ENCODE data around the gene TTLL6. TPM values are rescaled to one million over a fixed set of nuclear protein-coding genes. Genes with fewer than 3 reads are reported as not detected.

Gene TTLL6
- total and polyA plus RNA-seq, 4 donors = 0.22 to 0.61 (median 0.31) TPM

GRCh38 chr17:48753794-48754499 is 63.1 kb downstream of the TTLL6 start:
- WGBS (ENCODE audit: insufficient coverage) = 4% methylated on average over 17 of the region's 22 CpGs
- no peaks in the 10 kb centered on the region for H3K9me3 ChIP-seq (ENCODE audit: control insufficient read depth, insufficient read depth, low read length)
- H3K4me3 ChIP-seq (ENCODE audit: low read depth, low read length) = no peak overlapping the region
- no peak overlapping the region for H3K27ac ChIP-seq (ENCODE audit: low read depth, low read length)
- DNase-seq (ENCODE audit: low read depth in 4 of 6, low spot score in 6 of 6) = no peak
- H3K4me1 ChIP-seq (ENCODE audit: control insufficient read depth, insufficient read depth, low read length) = peaks cover 17% of the 10 kb centered on the region
- peaks cover 97% of the 10 kb centered on the region for H3K27me3 ChIP-seq (ENCODE audit: control insufficient read depth, insufficient read depth, low read length)
- no peaks in the 10 kb centered on the region for H3K36me3 ChIP-seq (ENCODE audit: control insufficient read depth, insufficient read depth, low read length)

GRCh38 chr17:48752399-48753288 is 64.4 kb downstream of the TTLL6 start:
- no peak overlapping the region for H3K27ac ChIP-seq (ENCODE audit: low read depth, low read length)
- peaks cover 17% of the 10 kb centered on the region for H3K4me1 ChIP-seq (ENCODE audit: control insufficient read depth, insufficient read depth, low read length)
- no peak overlapping the region for H3K4me3 ChIP-seq (ENCODE audit: low read depth, low read length)
- 3% methylated on average over 37 of the region's 43 CpGs for WGBS (ENCODE audit: insufficient coverage)
- no peaks in the 10 kb centered on the region for H3K9me3 ChIP-seq (ENCODE audit: control insufficient read depth, insufficient read depth, low read length)
- DNase-seq (ENCODE audit: low read depth in 4 of 6, low spot score in 6 of 6) = no peak
- peaks cover 100% of the 10 kb centered on the region for H3K27me3 ChIP-seq (ENCODE audit: control insufficient read depth, insufficient read depth, low read length)
- H3K36me3 ChIP-seq (ENCODE audit: control insufficient read depth, insufficient read depth, low read length) = no peaks in the 10 kb centered on the region

DNA sequence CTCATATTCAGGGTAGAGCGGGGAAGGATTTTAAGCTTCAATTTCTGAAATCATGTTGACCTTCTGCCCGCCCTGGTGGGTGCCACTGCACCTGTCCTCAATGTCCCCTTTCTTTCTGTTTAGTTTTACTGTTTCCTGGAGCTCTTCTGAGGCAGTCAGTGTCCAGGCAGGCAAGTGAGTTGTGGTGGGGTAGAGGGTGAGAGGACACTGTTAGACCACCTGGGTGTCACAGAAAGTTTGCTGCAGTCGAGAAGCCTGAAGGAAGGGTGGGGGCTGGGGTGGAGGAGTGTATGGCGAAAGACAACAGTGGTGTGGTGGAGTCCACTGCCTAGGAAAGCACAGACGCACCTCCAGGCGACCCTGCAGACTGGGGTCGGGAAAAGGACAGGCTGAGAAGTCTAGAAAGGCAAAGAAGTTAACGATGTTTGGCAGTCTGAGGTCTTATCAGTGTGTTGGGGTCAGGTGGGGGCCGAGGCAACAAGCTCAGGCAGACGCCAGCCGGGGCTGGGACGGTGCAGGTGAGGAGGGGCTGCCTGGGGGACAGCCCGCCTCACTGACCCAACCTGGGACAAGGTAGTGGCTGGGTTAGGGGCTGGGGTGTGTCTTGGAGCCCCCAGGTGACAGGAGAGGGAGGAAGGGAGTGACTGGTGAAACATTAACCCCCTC is 65.2 kb downstream of the TTLL6 start:
- H3K4me1 ChIP-seq (ENCODE audit: control insufficient read depth, insufficient read depth, low read length) = peaks cover 17% of the 10 kb centered on the region
- H3K36me3 ChIP-seq (ENCODE audit: control insufficient read depth, insufficient read depth, low read length) = no peaks in the 10 kb centered on the region
- peaks cover 100% of the 10 kb centered on the region for H3K27me3 ChIP-seq (ENCODE audit: control insufficient read depth, insufficient read depth, low read length)
- H3K9me3 ChIP-seq (ENCODE audit: control insufficient read depth, insufficient read depth, low read length) = no peaks in the 10 kb centered on the region
- 2% methylated on average over 11 of the region's 13 CpGs for WGBS (ENCODE audit: insufficient coverage)
- no peak for DNase-seq (ENCODE audit: low read depth in 4 of 6, low spot score in 6 of 6)
- no peak overlapping the region for H3K27ac ChIP-seq (ENCODE audit: low read depth, low read length)
- no peak overlapping the region for H3K4me3 ChIP-seq (ENCODE audit: low read depth, low read length)

GRCh38 chr17:48751172-48751571 is 65.9 kb downstream of the TTLL6 start:
- no peak overlapping the region for H3K4me3 ChIP-seq (ENCODE audit: low read depth, low read length)
- H3K27me3 ChIP-seq (ENCODE audit: control insufficient read depth, insufficient read depth, low read length) = peaks cover 100% of the 10 kb centered on the region
- peaks cover 14% of the 10 kb centered on the region for H3K4me1 ChIP-seq (ENCODE audit: control insufficient read depth, insufficient read depth, low read length)
- no peaks in the 10 kb centered on the region for H3K36me3 ChIP-seq (ENCODE audit: control insufficient read depth, insufficient read depth, low read length)
- no peak overlapping the region for H3K27ac ChIP-seq (ENCODE audit: low read depth, low read length)
- 0% methylated on average over 3 of the region's 3 CpGs for WGBS (ENCODE audit: insufficient coverage)
- DNase-seq (ENCODE audit: low read depth in 4 of 6, low spot score in 6 of 6) = no peak
- H3K9me3 ChIP-seq (ENCODE audit: control insufficient read depth, insufficient read depth, low read length) = no peaks in the 10 kb centered on the region

DNA sequence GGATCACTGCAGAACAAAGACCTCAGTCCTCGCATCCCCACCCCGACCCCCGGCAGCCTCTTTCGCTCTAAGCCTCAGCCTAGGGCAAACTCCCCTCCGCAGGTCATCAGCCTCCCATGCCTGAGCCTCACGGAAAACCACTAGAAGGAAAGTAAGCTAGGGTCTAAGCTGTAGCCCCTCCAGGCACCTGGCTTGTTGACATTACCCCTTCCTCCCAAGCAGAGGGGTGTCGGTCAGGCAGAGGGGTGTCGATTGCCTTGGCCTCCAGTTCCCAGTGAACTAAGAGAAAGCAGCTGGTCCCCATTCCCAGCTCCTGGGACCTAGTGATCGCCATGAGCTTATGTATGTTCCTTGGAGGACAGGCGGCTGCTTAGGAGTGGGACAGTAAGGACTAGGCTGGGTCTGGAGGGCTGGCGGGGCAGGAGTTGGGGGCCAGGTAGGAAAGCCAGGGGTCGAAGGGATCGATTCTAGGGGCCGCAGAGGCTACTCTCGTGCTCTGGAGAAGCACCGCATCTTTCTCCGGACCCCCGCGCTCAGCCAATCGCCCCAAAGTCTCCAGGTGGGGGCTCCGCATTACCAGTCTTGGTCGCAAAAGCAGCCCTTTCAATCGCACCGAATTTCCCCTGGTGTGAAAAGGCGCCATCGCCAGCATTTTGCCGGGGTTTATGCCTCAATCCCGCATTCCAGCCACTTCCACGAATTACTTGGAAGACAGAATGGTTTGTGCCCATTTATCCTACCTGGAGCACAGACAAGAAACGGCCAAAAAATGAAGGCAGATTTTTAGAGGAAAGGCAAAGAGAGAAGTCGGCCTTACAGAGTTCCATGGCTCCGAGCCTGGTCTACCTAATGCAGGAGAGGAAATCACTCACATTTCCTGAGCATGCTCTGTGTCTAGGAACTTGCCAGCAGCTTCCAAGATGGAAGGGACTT is 67.1 kb downstream of the TTLL6 start:
- 4% methylated on average over 30 of the region's 32 CpGs for WGBS (ENCODE audit: insufficient coverage)

GRCh38 chr17:48748718-48749566 is 68.1 kb downstream of the TTLL6 start:
- no peaks in the 10 kb centered on the region for H3K36me3 ChIP-seq (ENCODE audit: control insufficient read depth, insufficient read depth, low read length)
- H3K4me3 ChIP-seq (ENCODE audit: low read depth, low read length) = no peak overlapping the region
- H3K9me3 ChIP-seq (ENCODE audit: control insufficient read depth, insufficient read depth, low read length) = no peaks in the 10 kb centered on the region
- 19% methylated on average over 4 of the region's 16 CpGs for WGBS (ENCODE audit: insufficient coverage)
- peaks cover 7% of the 10 kb centered on the region for H3K4me1 ChIP-seq (ENCODE audit: control insufficient read depth, insufficient read depth, low read length)
- DNase-seq (ENCODE audit: low read depth in 4 of 6, low spot score in 6 of 6) = peak in 1 of 6 donors; percentile 61
- peaks cover 100% of the 10 kb centered on the region for H3K27me3 ChIP-seq (ENCODE audit: control insufficient read depth, insufficient read depth, low read length)
- H3K27ac ChIP-seq (ENCODE audit: low read depth, low read length) = no peak overlapping the region

More for the DNA sequence above, 67.1 kb downstream of the TTLL6 start:
- Histone ChIP-seq H3K27me3 (ENCODE audit: control insufficient read depth, insufficient read depth, low read length) (peaks cover 100% of the 10 kb centered on the region), H3K36me3 (ENCODE audit: control insufficient read depth, insufficient read depth, low read length) (no peaks in the 10 kb centered on the region), H3K27ac (ENCODE audit: low read depth, low read length) (no peak overlapping the region), H3K4me1 (ENCODE audit: control insufficient read depth, insufficient read depth, low read length) (peaks cover 10% of the 10 kb centered on the region), H3K9me3 (ENCODE audit: control insufficient read depth, insufficient read depth, low read length) (no peaks in the 10 kb centered on the region), H3K4me3 (ENCODE audit: low read depth, low read length) (no peak overlapping the region)
- no peak for DNase-seq (ENCODE audit: low read depth in 4 of 6, low spot score in 6 of 6)

DNA sequence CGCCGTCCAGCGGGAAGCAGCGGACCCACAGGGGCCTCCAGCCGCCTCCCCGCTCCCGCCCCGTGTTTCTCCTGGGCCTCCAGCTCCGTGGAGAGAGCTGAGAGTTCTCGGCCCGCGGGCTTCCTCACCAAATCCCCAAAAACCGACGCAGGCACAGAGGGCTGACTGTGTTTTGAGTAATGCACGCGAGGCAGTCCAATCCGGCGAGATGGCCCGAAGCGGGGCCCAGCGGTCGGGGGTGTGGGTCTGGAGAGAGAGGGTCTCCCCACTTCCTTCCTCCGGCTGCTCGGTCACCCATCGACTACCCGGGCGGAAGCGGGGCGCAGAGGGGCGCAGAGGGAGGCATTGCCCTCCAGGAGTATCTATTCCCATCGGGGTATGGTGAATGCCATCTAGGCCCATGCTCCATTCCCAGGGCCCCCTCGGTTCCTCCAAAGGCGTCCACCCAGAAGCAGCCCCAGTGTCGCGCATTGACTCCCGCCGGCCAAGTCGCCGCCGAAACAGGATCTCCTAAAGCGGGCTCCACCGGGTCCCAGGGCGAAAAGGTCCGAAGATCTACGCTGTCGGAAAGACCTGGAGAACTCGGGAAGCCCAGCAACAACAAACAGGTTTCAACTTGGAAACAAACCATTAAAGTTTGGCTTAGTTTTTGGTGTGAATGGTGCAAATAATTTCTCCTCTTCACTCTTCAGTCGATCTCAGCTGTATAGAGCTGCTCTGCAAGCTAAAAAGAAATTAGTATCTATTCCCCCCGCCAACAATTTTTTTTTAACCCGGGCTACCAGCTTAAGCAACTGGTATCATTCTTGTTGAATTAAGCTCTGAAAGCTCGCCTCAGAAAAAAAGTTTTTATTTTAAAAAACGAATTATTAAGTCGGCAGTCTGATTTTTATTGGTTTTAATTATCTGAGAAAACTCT is 69.3 kb downstream of the TTLL6 start:
- Histone ChIP-seq H3K27ac (ENCODE audit: low read depth, low read length) (no peak overlapping the region), H3K4me3 (ENCODE audit: low read depth, low read length) (no peak overlapping the region), H3K36me3 (ENCODE audit: control insufficient read depth, insufficient read depth, low read length) (no peaks in the 10 kb centered on the region), H3K4me1 (ENCODE audit: control insufficient read depth, insufficient read depth, low read length) (peaks cover 2% of the 10 kb centered on the region), H3K9me3 (ENCODE audit: control insufficient read depth, insufficient read depth, low read length) (no peaks in the 10 kb centered on the region), H3K27me3 (ENCODE audit: control insufficient read depth, insufficient read depth, low read length) (peaks cover 100% of the 10 kb centered on the region)
- WGBS (ENCODE audit: insufficient coverage) = under 1% methylated on average over 33 of the region's 53 CpGs
- peak in 1 of 6 donors; percentile 50 for DNase-seq (ENCODE audit: low read depth in 4 of 6, low spot score in 6 of 6)

Data from spinal cord (tissue), 10 donors.